WTC11 (cell line): ENCODE data around the gene TWF2. TPM values are rescaled to one million over a fixed set of nuclear protein-coding genes. Genes with fewer than 3 reads are reported as not detected.

Source experiments
- ATAC-seq: fragments of 200-7000 bp; cut with Tn5 transposase; 2 replicates; pipeline ENCODE4 v1.10.0; 2021; ENCODE audit warnings: mild to moderate bottlenecking, moderate library complexity
- CTCF ChIA-PET: fragments of 300-600 bp; sonication (Branson Sonifier 250); formaldehyde crosslinking; loops from one replicate; lab custom pipeline; 2021; ENCODE audit warnings: antibody characterized with exemption; lab: Charles Lee
- POLR2A ChIA-PET: fragments of 350-600 bp; sonication (Branson Sonifier 250); formaldehyde crosslinking; loops from one replicate; lab custom pipeline; 2021; ENCODE audit warnings: antibody characterized with exemption; lab: Charles Lee
- DNase-seq: peaks from one replicate; pipeline ENCODE4 v3.0.0; 2021; ENCODE audit warnings: low spot score
- H3K27ac Mint-ChIP-seq: 2 replicates; pipeline ENCODE4 v1.8.0; 2021; ENCODE audit warnings: mixed read lengths
- H3K27me3 Mint-ChIP-seq: 2 replicates; pipeline ENCODE4 v1.8.0; 2021; ENCODE audit warnings: low read depth, mild to moderate bottlenecking, moderate library complexity, mixed read lengths
- H3K36me3 Mint-ChIP-seq: 2 replicates; pipeline ENCODE4 v1.8.0; 2021; ENCODE audit warnings: mixed read lengths
- H3K4me1 Mint-ChIP-seq: 2 replicates; pipeline ENCODE4 v1.8.0; 2022; ENCODE audit warnings: mixed read lengths
- H3K4me3 Mint-ChIP-seq: 2 replicates; pipeline ENCODE4 v1.8.0; 2021; ENCODE audit warnings: mild to moderate bottlenecking, moderate library complexity, mixed read lengths
- H3K9me3 Mint-ChIP-seq: 2 replicates; pipeline ENCODE4 v1.8.0; 2021; ENCODE audit warnings: mixed read lengths
- EMX1 ChIP-seq: fragments of 250-450 bp; sonication (Bioruptor Pico); IDR thresholded peaks from 2 replicates; pipeline ENCODE4 v1.8.0; 2021; ENCODE audit warnings: mild to moderate bottlenecking
- ESRRA ChIP-seq: sonication (generic); formaldehyde crosslinking; IDR thresholded peaks from 2 replicates; pipeline ENCODE4 v1.8.1; 2022; ENCODE audit warnings: mild to moderate bottlenecking, missing genetic modification reagents, borderline replicate concordance
- FOXJ3 ChIP-seq: sonication (generic); formaldehyde crosslinking; IDR thresholded peaks from 2 replicates; pipeline ENCODE4 v1.9.0; 2021; ENCODE audit warnings: missing genetic modification reagents, mild to moderate bottlenecking, borderline replicate concordance
- FOXP4 ChIP-seq: sonication (generic); formaldehyde crosslinking; IDR thresholded peaks from 2 replicates; pipeline ENCODE4 v1.8.0; 2022; ENCODE audit warnings: mild to moderate bottlenecking, missing genetic modification reagents
- NFATC4 ChIP-seq: fragments of 250-450 bp; sonication (Bioruptor Pico); IDR thresholded peaks from 2 replicates; pipeline ENCODE4 v1.9.0; 2021; ENCODE audit warnings: mild to moderate bottlenecking
- SMAD4 ChIP-seq: sonication (generic); formaldehyde crosslinking; IDR thresholded peaks from 2 replicates; pipeline ENCODE4 v1.8.0; 2022; ENCODE audit warnings: mild to moderate bottlenecking, missing genetic modification reagents
- TEAD1 ChIP-seq: sonication (generic); formaldehyde crosslinking; IDR thresholded peaks from 2 replicates; pipeline ENCODE4 v1.8.0; 2022; ENCODE audit warnings: mild to moderate bottlenecking, missing genetic modification reagents
- ZBTB21 ChIP-seq: sonication (generic); formaldehyde crosslinking; IDR thresholded peaks from 2 replicates; pipeline ENCODE4 v1.8.1; 2023; ENCODE audit warnings: mild to moderate bottlenecking, missing genetic modification reagents, borderline replicate concordance
- ZNF121 ChIP-seq: sonication (generic); formaldehyde crosslinking; IDR thresholded peaks from 2 replicates; pipeline ENCODE4 v1.8.0; 2023; ENCODE audit warnings: missing genetic modification reagents
- ZNF232 ChIP-seq: sonication (generic); formaldehyde crosslinking; IDR thresholded peaks from 2 replicates; pipeline ENCODE4 v1.8.0; 2022; ENCODE audit warnings: mild to moderate bottlenecking, missing genetic modification reagents
- total RNA-seq: library from RNA; stranded (reverse); gene quantifications from 3 replicates; pipeline ENCODE4 v1.2.3, GENCODE V29; 2021
- TF ChIP-seq, protein P1 (sequence below): sonication (generic); formaldehyde crosslinking; IDR thresholded peaks from 2 replicates; pipeline ENCODE4 v1.8.1; 2022; ENCODE audit warnings: low read depth, missing genetic modification reagents, borderline replicate concordance
- TF ChIP-seq, protein P2 (sequence below): sonication (generic); formaldehyde crosslinking; conservative IDR thresholded peaks from 2 replicates; pipeline ENCODE4 v1.8.1; 2023; ENCODE audit warnings: mild to moderate bottlenecking, low read depth, missing genetic modification reagents, moderate library complexity
- TF ChIP-seq, protein P3 (sequence below): fragments of 200-600 bp; IDR thresholded peaks from 2 replicates; pipeline ENCODE4 v1.8.0; 2022; ENCODE audit warnings: antibody characterized with exemption
- TF ChIP-seq, protein P4 (sequence below): sonication (generic); formaldehyde crosslinking; IDR thresholded peaks from 2 replicates; pipeline ENCODE4 v1.8.1; 2022; ENCODE audit warnings: mild to moderate bottlenecking, missing genetic modification reagents, moderate library complexity, borderline replicate concordance
- TF ChIP-seq, protein P5 (sequence below): fragments of 250-450 bp; sonication (Bioruptor Pico); IDR thresholded peaks from 2 replicates; pipeline ENCODE4 v1.9.0; 2021; ENCODE audit warnings: mild to moderate bottlenecking
- TF ChIP-seq, protein P6 (sequence below): sonication (generic); formaldehyde crosslinking; IDR thresholded peaks from 2 replicates; pipeline ENCODE4 v1.8.1; 2023; ENCODE audit warnings: mild to moderate bottlenecking, missing genetic modification reagents, borderline replicate concordance

Gene TWF2
- total RNA-seq, 1 experiment from 2014 or later = 71.1 TPM

DNA sequence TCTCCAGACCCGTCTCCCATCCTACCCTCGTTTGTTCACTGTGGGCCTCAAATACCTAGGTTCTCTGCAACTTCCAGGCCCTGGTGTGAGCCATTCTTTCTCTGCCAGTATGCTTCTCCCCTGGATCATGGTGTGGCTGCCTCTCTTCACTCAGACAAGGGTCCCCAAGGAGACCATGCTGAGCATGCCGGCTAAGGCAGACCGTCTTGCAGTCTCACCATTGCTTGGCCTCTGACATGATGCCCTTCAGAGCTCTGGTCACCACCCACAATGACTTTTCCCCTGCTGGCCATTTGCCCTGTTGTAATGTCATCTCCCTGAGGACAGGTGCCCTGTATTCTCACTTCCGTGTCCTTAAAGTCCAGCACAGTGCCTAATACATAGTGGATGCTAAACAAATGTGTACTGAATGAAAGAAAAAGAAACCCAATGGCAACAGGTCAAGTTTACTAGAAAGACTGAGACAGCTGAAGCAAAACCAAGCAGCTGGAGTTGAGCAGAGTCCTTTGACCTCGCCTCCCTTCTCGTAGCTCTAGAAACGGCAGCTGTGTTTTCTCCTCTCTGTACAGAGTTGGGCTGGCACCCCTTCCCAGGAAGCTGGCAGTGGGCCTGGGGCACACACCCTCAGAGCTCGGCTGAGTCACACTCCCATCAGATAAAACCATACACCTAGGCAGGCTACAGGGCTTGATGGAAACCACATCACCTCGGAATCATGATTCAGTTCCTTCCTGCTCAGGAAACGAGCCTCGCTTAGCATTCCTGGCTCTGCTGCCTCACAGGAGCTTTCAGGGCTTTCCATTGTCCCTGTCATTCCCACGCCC, 22.2 kb downstream of the TWF2 start (continued):
- TF ChIP-seq, protein P1, sequence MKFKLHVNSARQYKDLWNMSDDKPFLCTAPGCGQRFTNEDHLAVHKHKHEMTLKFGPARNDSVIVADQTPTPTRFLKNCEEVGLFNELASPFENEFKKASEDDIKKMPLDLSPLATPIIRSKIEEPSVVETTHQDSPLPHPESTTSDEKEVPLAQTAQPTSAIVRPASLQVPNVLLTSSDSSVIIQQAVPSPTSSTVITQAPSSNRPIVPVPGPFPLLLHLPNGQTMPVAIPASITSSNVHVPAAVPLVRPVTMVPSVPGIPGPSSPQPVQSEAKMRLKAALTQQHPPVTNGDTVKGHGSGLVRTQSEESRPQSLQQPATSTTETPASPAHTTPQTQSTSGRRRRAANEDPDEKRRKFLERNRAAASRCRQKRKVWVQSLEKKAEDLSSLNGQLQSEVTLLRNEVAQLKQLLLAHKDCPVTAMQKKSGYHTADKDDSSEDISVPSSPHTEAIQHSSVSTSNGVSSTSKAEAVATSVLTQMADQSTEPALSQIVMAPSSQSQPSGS = no peak
- no peak for TF ChIP-seq NFATC4 (CRISPR knock-in tag)
- TF ChIP-seq, all 79 proteins: peak for 0

- H3K27ac Mint-ChIP-seq = no peak overlapping the region
- 0 out of 2 replicates have a peak, but pooled peaks cover 4% of the 10 kb centered on the region for H3K4me1 Mint-ChIP-seq
- no peaks in the 10 kb centered on the region for H3K27me3 Mint-ChIP-seq
- no peak overlapping the region for H3K4me3 Mint-ChIP-seq
- no peak for DNase-seq
- CTCF ChIA-PET = interaction anchor here (1.1 to 11.5 kb wide), 2 partner anchors 19 to 211 kb away, joined by 3 to 222 read pairs; partner anchors contain the start of gene TWF2
- POLR2A ChIA-PET = no interaction called here
- no peaks in the 10 kb centered on the region for H3K9me3 Mint-ChIP-seq
- ATAC-seq = no peak
- peaks cover 53% of the 10 kb centered on the region for H3K36me3 Mint-ChIP-seq
- TF ChIP-seq TEAD1 (CRISPR knock-in tag) (no peak), FOXJ3 (no peak), ZNF232 (CRISPR knock-in tag) (no peak), FOXP4 (CRISPR knock-in tag) (no peak), SMAD4 (CRISPR knock-in tag) (no peak), ESRRA (no peak), EMX1 (CRISPR knock-in tag) (no peak), ZBTB21 (CRISPR knock-in tag) (no peak), ZNF121 (no peak)
- TF ChIP-seq, protein P2, sequence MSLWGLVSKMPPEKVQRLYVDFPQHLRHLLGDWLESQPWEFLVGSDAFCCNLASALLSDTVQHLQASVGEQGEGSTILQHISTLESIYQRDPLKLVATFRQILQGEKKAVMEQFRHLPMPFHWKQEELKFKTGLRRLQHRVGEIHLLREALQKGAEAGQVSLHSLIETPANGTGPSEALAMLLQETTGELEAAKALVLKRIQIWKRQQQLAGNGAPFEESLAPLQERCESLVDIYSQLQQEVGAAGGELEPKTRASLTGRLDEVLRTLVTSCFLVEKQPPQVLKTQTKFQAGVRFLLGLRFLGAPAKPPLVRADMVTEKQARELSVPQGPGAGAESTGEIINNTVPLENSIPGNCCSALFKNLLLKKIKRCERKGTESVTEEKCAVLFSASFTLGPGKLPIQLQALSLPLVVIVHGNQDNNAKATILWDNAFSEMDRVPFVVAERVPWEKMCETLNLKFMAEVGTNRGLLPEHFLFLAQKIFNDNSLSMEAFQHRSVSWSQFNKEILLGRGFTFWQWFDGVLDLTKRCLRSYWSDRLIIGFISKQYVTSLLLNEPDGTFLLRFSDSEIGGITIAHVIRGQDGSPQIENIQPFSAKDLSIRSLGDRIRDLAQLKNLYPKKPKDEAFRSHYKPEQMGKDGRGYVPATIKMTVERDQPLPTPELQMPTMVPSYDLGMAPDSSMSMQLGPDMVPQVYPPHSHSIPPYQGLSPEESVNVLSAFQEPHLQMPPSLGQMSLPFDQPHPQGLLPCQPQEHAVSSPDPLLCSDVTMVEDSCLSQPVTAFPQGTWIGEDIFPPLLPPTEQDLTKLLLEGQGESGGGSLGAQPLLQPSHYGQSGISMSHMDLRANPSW = no peak
- TF ChIP-seq, protein P3, sequence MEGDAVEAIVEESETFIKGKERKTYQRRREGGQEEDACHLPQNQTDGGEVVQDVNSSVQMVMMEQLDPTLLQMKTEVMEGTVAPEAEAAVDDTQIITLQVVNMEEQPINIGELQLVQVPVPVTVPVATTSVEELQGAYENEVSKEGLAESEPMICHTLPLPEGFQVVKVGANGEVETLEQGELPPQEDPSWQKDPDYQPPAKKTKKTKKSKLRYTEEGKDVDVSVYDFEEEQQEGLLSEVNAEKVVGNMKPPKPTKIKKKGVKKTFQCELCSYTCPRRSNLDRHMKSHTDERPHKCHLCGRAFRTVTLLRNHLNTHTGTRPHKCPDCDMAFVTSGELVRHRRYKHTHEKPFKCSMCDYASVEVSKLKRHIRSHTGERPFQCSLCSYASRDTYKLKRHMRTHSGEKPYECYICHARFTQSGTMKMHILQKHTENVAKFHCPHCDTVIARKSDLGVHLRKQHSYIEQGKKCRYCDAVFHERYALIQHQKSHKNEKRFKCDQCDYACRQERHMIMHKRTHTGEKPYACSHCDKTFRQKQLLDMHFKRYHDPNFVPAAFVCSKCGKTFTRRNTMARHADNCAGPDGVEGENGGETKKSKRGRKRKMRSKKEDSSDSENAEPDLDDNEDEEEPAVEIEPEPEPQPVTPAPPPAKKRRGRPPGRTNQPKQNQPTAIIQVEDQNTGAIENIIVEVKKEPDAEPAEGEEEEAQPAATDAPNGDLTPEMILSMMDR = no peak
- TF ChIP-seq, protein P4, sequence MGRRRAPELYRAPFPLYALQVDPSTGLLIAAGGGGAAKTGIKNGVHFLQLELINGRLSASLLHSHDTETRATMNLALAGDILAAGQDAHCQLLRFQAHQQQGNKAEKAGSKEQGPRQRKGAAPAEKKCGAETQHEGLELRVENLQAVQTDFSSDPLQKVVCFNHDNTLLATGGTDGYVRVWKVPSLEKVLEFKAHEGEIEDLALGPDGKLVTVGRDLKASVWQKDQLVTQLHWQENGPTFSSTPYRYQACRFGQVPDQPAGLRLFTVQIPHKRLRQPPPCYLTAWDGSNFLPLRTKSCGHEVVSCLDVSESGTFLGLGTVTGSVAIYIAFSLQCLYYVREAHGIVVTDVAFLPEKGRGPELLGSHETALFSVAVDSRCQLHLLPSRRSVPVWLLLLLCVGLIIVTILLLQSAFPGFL (CRISPR knock-in tag) = no peak
- TF ChIP-seq, protein P1 = no peak
- TF ChIP-seq, protein P5, sequence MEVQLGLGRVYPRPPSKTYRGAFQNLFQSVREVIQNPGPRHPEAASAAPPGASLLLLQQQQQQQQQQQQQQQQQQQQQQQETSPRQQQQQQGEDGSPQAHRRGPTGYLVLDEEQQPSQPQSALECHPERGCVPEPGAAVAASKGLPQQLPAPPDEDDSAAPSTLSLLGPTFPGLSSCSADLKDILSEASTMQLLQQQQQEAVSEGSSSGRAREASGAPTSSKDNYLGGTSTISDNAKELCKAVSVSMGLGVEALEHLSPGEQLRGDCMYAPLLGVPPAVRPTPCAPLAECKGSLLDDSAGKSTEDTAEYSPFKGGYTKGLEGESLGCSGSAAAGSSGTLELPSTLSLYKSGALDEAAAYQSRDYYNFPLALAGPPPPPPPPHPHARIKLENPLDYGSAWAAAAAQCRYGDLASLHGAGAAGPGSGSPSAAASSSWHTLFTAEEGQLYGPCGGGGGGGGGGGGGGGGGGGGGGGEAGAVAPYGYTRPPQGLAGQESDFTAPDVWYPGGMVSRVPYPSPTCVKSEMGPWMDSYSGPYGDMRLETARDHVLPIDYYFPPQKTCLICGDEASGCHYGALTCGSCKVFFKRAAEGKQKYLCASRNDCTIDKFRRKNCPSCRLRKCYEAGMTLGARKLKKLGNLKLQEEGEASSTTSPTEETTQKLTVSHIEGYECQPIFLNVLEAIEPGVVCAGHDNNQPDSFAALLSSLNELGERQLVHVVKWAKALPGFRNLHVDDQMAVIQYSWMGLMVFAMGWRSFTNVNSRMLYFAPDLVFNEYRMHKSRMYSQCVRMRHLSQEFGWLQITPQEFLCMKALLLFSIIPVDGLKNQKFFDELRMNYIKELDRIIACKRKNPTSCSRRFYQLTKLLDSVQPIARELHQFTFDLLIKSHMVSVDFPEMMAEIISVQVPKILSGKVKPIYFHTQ (CRISPR knock-in tag) = no peak
- TF ChIP-seq, protein P6, sequence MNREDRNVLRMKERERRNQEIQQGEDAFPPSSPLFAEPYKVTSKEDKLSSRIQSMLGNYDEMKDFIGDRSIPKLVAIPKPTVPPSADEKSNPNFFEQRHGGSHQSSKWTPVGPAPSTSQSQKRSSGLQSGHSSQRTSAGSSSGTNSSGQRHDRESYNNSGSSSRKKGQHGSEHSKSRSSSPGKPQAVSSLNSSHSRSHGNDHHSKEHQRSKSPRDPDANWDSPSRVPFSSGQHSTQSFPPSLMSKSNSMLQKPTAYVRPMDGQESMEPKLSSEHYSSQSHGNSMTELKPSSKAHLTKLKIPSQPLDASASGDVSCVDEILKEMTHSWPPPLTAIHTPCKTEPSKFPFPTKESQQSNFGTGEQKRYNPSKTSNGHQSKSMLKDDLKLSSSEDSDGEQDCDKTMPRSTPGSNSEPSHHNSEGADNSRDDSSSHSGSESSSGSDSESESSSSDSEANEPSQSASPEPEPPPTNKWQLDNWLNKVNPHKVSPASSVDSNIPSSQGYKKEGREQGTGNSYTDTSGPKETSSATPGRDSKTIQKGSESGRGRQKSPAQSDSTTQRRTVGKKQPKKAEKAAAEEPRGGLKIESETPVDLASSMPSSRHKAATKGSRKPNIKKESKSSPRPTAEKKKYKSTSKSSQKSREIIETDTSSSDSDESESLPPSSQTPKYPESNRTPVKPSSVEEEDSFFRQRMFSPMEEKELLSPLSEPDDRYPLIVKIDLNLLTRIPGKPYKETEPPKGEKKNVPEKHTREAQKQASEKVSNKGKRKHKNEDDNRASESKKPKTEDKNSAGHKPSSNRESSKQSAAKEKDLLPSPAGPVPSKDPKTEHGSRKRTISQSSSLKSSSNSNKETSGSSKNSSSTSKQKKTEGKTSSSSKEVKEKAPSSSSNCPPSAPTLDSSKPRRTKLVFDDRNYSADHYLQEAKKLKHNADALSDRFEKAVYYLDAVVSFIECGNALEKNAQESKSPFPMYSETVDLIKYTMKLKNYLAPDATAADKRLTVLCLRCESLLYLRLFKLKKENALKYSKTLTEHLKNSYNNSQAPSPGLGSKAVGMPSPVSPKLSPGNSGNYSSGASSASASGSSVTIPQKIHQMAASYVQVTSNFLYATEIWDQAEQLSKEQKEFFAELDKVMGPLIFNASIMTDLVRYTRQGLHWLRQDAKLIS (CRISPR knock-in tag) = no peak
Measured at GRCh38 chr3:52215351-52215750, 23.6 kb downstream of the TWF2 start.
